HG03575 (cell line): Measurements from ENCODE around the gene KMT2C.

ENCODE experiments used
- ATAC-seq: cut with Tn5 transposase; IDR thresholded peaks from one replicate; pipeline ENCODE4 v1.9.1; 2021; ENCODE audit not compliant: unreplicated experiment, insufficient number of reproducible peaks, low FRiP score; ENCODE audit errors: extremely low read depth

Gene KMT2C

GRCh38 chr7:152132812-152133211, 303.0 kb downstream of the KMT2C start:
- ATAC-seq: no peak

- no peak for ATAC-seq
Observed at GRCh38 chr7:152131981-152132494, 303.8 kb downstream of the KMT2C start.

GRCh38 chr7:152130658-152131590, 304.9 kb downstream of the KMT2C start:
- ATAC-seq: no peak

GRCh38 chr7:152129682-152130081, 306.1 kb downstream of the KMT2C start:
- ATAC-seq: no peak

GRCh38 chr7:152128741-152129461, 306.9 kb downstream of the KMT2C start:
- no peak for ATAC-seq

GRCh38 chr7:152128252-152128651, 307.6 kb downstream of the KMT2C start:
- ATAC-seq: no peak

GRCh38 chr7:152127229-152127628, 308.6 kb downstream of the KMT2C start:
- no peak for ATAC-seq

GRCh38 chr7:152126741-152127140, 309.1 kb downstream of the KMT2C start:
- no peak for ATAC-seq

- no peak for ATAC-seq
Observed at GRCh38 chr7:152122540-152122939, 313.3 kb downstream of the KMT2C start.

GRCh38 chr7:152121432-152121831, 314.4 kb downstream of the KMT2C start:
- no peak for ATAC-seq

- ATAC-seq: no peak
Observed at GRCh38 chr7:152120776-152121175, 315.0 kb downstream of the KMT2C start.

- no peak for ATAC-seq
Observed at GRCh38 chr7:152120210-152120609, 315.6 kb downstream of the KMT2C start.

GRCh38 chr7:152117356-152117755, 318.4 kb downstream of the KMT2C start:
- ATAC-seq: no peak

- no peak for ATAC-seq
Observed at GRCh38 chr7:152115021-152115718, 320.6 kb downstream of the KMT2C start.

- no peak for ATAC-seq
Observed at GRCh38 chr7:152112829-152113228, 323.0 kb downstream of the KMT2C start.

- no peak for ATAC-seq
Observed at GRCh38 chr7:152108359-152108758, 327.4 kb downstream of the KMT2C start.

- no peak for ATAC-seq
Observed at GRCh38 chr7:152107945-152108344, 327.9 kb downstream of the KMT2C start.

- ATAC-seq: no peak
Observed at GRCh38 chr7:152106990-152107389, 328.8 kb downstream of the KMT2C start.

- ATAC-seq: no peak
Observed at GRCh38 chr7:152105205-152105604, 330.6 kb downstream of the KMT2C start.
